ENCODE data around the gene USP43.
"Not testable (repeated sequence)": the region's sequence is repeated elsewhere in the genome, so short reads cannot be mapped to it uniquely, and the experiment has no call there.

Gene USP43

GRCh38 chr17:9628509-9628908 lies 16.8 kb upstream of the USP43 start:
- Histone ChIP-seq H3K36me3 (ENCODE audit: control insufficient read depth, insufficient read depth, low read length) (no peaks in the 10 kb centered on the region), H3K9ac (ENCODE audit: low read length) (no peak overlapping the region), H3K27ac (ENCODE audit: low read depth, low read length) (no peak overlapping the region), H3K4me1 (ENCODE audit: control insufficient read depth, insufficient read depth, low read length) (no peaks in the 10 kb centered on the region), H3K4me3 (ENCODE audit: low read depth, low read length) (no peak overlapping the region), H3K27me3 (ENCODE audit: control insufficient read depth, insufficient read depth, low read length) (no peaks in the 10 kb centered on the region), H3K9me3 (ENCODE audit: control insufficient read depth, insufficient read depth, low read depth, low read length) (peaks cover 3% of the 10 kb centered on the region; the same call in 1 of the 2 replicates)

DNA sequence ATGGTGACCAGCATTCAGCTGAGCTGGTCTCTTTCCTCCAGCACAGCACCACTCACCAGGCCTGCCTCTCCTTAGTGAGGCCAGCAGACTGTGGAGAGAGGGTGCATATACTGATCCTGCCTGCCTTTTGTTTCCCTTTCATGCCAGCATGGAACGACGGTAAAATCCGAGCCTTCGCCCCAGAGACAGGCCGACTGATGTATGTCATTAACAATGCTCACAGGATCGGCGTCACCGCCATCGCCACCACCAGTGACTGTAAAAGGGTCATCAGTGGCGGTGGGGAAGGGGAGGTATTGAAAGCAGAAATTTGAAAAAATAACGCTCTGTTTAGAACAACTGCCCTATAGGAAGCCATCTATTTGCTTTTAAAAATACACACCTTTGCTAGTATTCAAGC lies 12.6 kb upstream of the USP43 start:
- no peak overlapping the region for H3K9ac ChIP-seq (ENCODE audit: low read length)
- no peaks in the 10 kb centered on the region for H3K27me3 ChIP-seq (ENCODE audit: control insufficient read depth, insufficient read depth, low read length)
- no peaks in the 10 kb centered on the region for H3K4me1 ChIP-seq (ENCODE audit: control insufficient read depth, insufficient read depth, low read length)
- H3K27ac ChIP-seq (ENCODE audit: low read depth, low read length): no peak overlapping the region
- H3K9me3 ChIP-seq (ENCODE audit: control insufficient read depth, insufficient read depth, low read depth, low read length): no peaks in the 10 kb centered on the region
- H3K4me3 ChIP-seq (ENCODE audit: low read depth, low read length): no peak overlapping the region
- H3K36me3 ChIP-seq (ENCODE audit: control insufficient read depth, insufficient read depth, low read length): no peaks in the 10 kb centered on the region

GRCh38 chr17:9635340-9635739 lies 10.0 kb upstream of the USP43 start:
- Histone ChIP-seq H3K9me3 (ENCODE audit: control insufficient read depth, insufficient read depth, low read depth, low read length) (no peaks in the 10 kb centered on the region), H3K9ac (ENCODE audit: low read length) (no peak overlapping the region), H3K27me3 (ENCODE audit: control insufficient read depth, insufficient read depth, low read length) (no peaks in the 10 kb centered on the region), H3K4me1 (ENCODE audit: control insufficient read depth, insufficient read depth, low read length) (no peaks in the 10 kb centered on the region), H3K4me3 (ENCODE audit: low read depth, low read length) (no peak overlapping the region), H3K27ac (ENCODE audit: low read depth, low read length) (no peak overlapping the region), H3K36me3 (ENCODE audit: control insufficient read depth, insufficient read depth, low read length) (no peaks in the 10 kb centered on the region)

DNA sequence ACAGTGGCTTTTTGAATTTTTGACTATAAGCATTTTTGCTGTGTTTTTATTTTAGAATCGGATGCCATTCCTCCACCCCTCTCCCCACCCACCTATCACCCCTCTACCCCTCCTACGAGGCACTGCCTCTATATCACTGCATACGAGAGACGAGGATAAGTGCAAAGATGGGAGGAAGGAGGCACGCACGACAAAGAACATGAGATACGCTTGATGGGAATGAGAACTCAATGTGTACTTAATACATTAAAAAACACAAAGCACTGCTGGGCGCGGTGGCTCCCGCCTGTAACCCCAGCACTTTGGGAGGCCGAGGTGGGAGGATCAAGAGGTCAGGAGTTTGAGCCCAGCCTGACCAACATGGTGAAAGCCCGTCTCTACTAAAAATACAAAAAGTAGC lies 8.8 kb upstream of the USP43 start:
- no peaks in the 10 kb centered on the region for H3K27me3 ChIP-seq (ENCODE audit: control insufficient read depth, insufficient read depth, low read length)
- H3K36me3 ChIP-seq (ENCODE audit: control insufficient read depth, insufficient read depth, low read length): no peaks in the 10 kb centered on the region
- H3K4me1 ChIP-seq (ENCODE audit: control insufficient read depth, insufficient read depth, low read length): no peaks in the 10 kb centered on the region
- H3K27ac ChIP-seq (ENCODE audit: low read depth, low read length): no peak overlapping the region
- H3K4me3 ChIP-seq (ENCODE audit: low read depth, low read length): no peak overlapping the region
- no peaks in the 10 kb centered on the region for H3K9me3 ChIP-seq (ENCODE audit: control insufficient read depth, insufficient read depth, low read depth, low read length)
- H3K9ac ChIP-seq (ENCODE audit: low read length): no peak overlapping the region

- H3K9ac ChIP-seq (ENCODE audit: low read length); H3K4me3 ChIP-seq (ENCODE audit: low read depth, low read length); H3K36me3 ChIP-seq (ENCODE audit: control insufficient read depth, insufficient read depth, low read length); H3K27ac ChIP-seq (ENCODE audit: low read depth, low read length); H3K4me1 ChIP-seq (ENCODE audit: control insufficient read depth, insufficient read depth, low read length); H3K9me3 ChIP-seq (ENCODE audit: control insufficient read depth, insufficient read depth, low read depth, low read length); H3K27me3 ChIP-seq (ENCODE audit: control insufficient read depth, insufficient read depth, low read length): not testable (repeated sequence)
These were observed 4.9 kb upstream of the USP43 start for GRCh38 chr17:9640388-9640787.

- H3K36me3 ChIP-seq (ENCODE audit: control insufficient read depth, insufficient read depth, low read length): no peaks in the 10 kb centered on the region
- no peak overlapping the region for H3K9ac ChIP-seq (ENCODE audit: low read length)
- H3K27me3 ChIP-seq (ENCODE audit: control insufficient read depth, insufficient read depth, low read length): peaks cover 10% of the 10 kb centered on the region
- no peaks in the 10 kb centered on the region for H3K9me3 ChIP-seq (ENCODE audit: control insufficient read depth, insufficient read depth, low read depth, low read length)
- no peak overlapping the region for H3K27ac ChIP-seq (ENCODE audit: low read depth, low read length)
- no peak overlapping the region for H3K4me3 ChIP-seq (ENCODE audit: low read depth, low read length)
- peaks cover 9% of the 10 kb centered on the region for H3K4me1 ChIP-seq (ENCODE audit: control insufficient read depth, insufficient read depth, low read length)
These were observed 1.7 kb upstream of the USP43 start for GRCh38 chr17:9643611-9644010.

DNA sequence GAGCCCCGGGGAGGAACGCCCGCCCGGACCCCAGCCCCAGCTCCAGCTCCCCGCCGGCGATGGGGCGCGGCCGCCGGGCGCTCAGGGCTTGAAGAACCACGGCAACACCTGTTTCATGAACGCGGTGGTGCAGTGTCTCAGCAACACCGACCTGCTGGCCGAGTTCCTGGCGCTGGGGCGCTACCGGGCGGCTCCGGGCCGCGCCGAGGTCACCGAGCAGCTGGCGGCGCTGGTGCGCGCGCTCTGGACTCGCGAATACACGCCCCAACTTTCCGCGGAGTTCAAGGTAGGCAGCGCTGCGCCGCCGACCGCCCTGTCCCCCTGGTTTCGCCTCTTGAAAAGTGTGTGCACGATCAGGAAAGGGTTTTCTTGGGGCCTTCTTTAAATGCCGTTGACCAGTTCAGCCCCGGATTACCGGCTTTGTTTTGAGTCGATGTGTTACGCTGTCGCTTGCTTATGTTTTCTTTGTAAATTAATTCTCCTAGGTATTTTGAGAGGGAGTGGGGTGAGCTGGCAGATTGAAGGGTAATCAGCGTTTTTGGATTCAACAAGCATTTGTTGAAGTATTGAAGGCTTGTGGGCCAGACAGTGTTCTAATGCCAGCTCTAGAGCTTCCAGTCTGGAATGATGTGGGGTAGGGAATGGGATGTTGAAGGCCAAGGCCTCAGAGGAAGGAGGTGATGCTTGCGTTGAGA lies 681 bp downstream of the USP43 start:
- Histone ChIP-seq H3K27ac (ENCODE audit: low read depth, low read length) (no peak overlapping the region), H3K36me3 (ENCODE audit: control insufficient read depth, insufficient read depth, low read length) (no peaks in the 10 kb centered on the region), H3K4me1 (ENCODE audit: control insufficient read depth, insufficient read depth, low read length) (peaks cover 12% of the 10 kb centered on the region), H3K4me3 (ENCODE audit: low read depth, low read length) (peak overlapping the region; percentile 71), H3K9me3 (ENCODE audit: control insufficient read depth, insufficient read depth, low read depth, low read length) (no peaks in the 10 kb centered on the region), H3K9ac (ENCODE audit: low read length) (peak overlapping the region; percentile 81), H3K27me3 (ENCODE audit: control insufficient read depth, insufficient read depth, low read length) (peaks cover 10% of the 10 kb centered on the region)

GRCh38 chr17:9646546-9646885 lies 1.2 kb downstream of the USP43 start:
- Histone ChIP-seq H3K9ac (ENCODE audit: low read length) (peak overlapping the region; percentile 81), H3K4me3 (ENCODE audit: low read depth, low read length) (peak overlapping the region; percentile 71)

GRCh38 chr17:9647014-9647413 lies 1.7 kb downstream of the USP43 start:
- Histone ChIP-seq H3K9ac (ENCODE audit: low read length) (no peak overlapping the region), H3K27ac (ENCODE audit: low read depth, low read length) (no peak overlapping the region)

More at GRCh38 chr17:9646546-9646885, 1.2 kb downstream of the USP43 start:
- Histone ChIP-seq H3K9me3 (ENCODE audit: control insufficient read depth, insufficient read depth, low read depth, low read length) (no peaks in the 10 kb centered on the region), H3K4me1 (ENCODE audit: control insufficient read depth, insufficient read depth, low read length) (peaks cover 12% of the 10 kb centered on the region), H3K27ac (ENCODE audit: low read depth, low read length) (no peak overlapping the region), H3K36me3 (ENCODE audit: control insufficient read depth, insufficient read depth, low read length) (no peaks in the 10 kb centered on the region), H3K27me3 (ENCODE audit: control insufficient read depth, insufficient read depth, low read length) (peaks cover 10% of the 10 kb centered on the region)

GRCh38 chr17:9648521-9649110 lies 3.3 kb downstream of the USP43 start:
- no peak overlapping the region; the same call in 1 of the 2 replicates for H3K4me3 ChIP-seq (ENCODE audit: low read depth, low read length)
- H3K36me3 ChIP-seq (ENCODE audit: control insufficient read depth, insufficient read depth, low read length): no peaks in the 10 kb centered on the region
- H3K27me3 ChIP-seq (ENCODE audit: control insufficient read depth, insufficient read depth, low read length): peaks cover 10% of the 10 kb centered on the region
- H3K9me3 ChIP-seq (ENCODE audit: control insufficient read depth, insufficient read depth, low read depth, low read length): no peaks in the 10 kb centered on the region
- H3K4me1 ChIP-seq (ENCODE audit: control insufficient read depth, insufficient read depth, low read length): peaks cover 12% of the 10 kb centered on the region
- no peak overlapping the region for H3K9ac ChIP-seq (ENCODE audit: low read length)
- no peak overlapping the region; the same call in 1 of the 2 replicates for H3K27ac ChIP-seq (ENCODE audit: low read depth, low read length)

More at GRCh38 chr17:9647014-9647413, 1.7 kb downstream of the USP43 start:
- peaks cover 10% of the 10 kb centered on the region for H3K27me3 ChIP-seq (ENCODE audit: control insufficient read depth, insufficient read depth, low read length)
- H3K9me3 ChIP-seq (ENCODE audit: control insufficient read depth, insufficient read depth, low read depth, low read length): no peaks in the 10 kb centered on the region
- peaks cover 12% of the 10 kb centered on the region for H3K4me1 ChIP-seq (ENCODE audit: control insufficient read depth, insufficient read depth, low read length)
- peak overlapping the region; percentile 71 for H3K4me3 ChIP-seq (ENCODE audit: low read depth, low read length)
- H3K36me3 ChIP-seq (ENCODE audit: control insufficient read depth, insufficient read depth, low read length): no peaks in the 10 kb centered on the region

DNA sequence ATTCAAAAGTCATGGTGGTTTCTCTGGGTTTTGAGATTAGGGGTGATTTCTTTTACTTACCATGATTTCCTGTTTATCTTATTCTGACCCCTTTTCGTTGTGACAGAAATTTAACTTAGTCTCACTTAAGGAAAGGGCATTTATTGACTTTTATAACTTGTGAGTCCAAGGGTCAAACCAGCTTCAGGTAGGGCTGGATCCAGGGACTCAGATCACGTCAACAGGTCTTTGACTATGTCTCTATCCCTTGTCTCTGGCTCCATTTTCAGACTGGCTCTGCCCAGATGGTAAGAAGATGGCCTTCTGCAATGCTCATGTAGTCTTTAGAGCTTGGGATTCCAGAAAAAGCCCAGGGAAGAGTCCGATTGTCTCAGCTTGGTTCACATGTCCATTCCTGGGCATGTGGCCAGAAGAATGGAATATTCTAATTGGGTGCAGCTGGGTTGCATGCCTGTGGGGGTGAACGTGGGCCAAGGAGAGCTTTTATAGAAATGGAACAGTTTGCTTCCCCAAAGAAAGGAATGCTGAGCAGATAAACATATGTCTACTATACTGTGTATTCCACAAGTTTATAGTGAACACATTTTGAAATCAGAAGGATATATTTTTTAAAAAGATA lies 13.4 kb downstream of the USP43 start:
- Histone ChIP-seq H3K27ac (ENCODE audit: low read depth, low read length) (no peak overlapping the region), H3K9ac (ENCODE audit: low read length) (no peak overlapping the region), H3K27me3 (ENCODE audit: control insufficient read depth, insufficient read depth, low read length) (no peaks in the 10 kb centered on the region), H3K36me3 (ENCODE audit: control insufficient read depth, insufficient read depth, low read length) (peaks cover 8% of the 10 kb centered on the region; the same call in 1 of the 2 replicates), H3K4me1 (ENCODE audit: control insufficient read depth, insufficient read depth, low read length) (no peaks in the 10 kb centered on the region), H3K4me3 (ENCODE audit: low read depth, low read length) (no peak overlapping the region), H3K9me3 (ENCODE audit: control insufficient read depth, insufficient read depth, low read depth, low read length) (no peaks in the 10 kb centered on the region)

Measured in HUES6 (cell line).